Measurements from ENCODE around the gene PRKD1.
"Not testable (repeated sequence)": the region's sequence is repeated elsewhere in the genome, so short reads cannot be mapped to it uniquely, and the experiment has no call there.

Gene PRKD1

GRCh38 chr14:29856516-29856915 lies 71.1 kb downstream of the PRKD1 start:
- TF ChIP-seq CTCF (conservative IDR thresholded peaks at IDR 0.05; ENCODE audit: low read length), result no peak
- DNase-seq (ENCODE audit: low read depth), result no peak
- H3K4me3 ChIP-seq (ENCODE audit: low read length), result no peak overlapping the region

- H3K4me3 ChIP-seq (ENCODE audit: low read length); DNase-seq (ENCODE audit: low read depth): not testable (repeated sequence)
Observed at GRCh38 chr14:29853691-29854090, 74.0 kb downstream of the PRKD1 start.

- no peak overlapping the region for H3K4me3 ChIP-seq (ENCODE audit: low read length)
- no peak for TF ChIP-seq CTCF (conservative IDR thresholded peaks at IDR 0.05; ENCODE audit: low read length)
- DNase-seq (ENCODE audit: low read depth), result no peak
Observed at GRCh38 chr14:29853272-29853671, 74.4 kb downstream of the PRKD1 start.

- DNase-seq (ENCODE audit: low read depth), result peak; percentile 73
- TF ChIP-seq CTCF (conservative IDR thresholded peaks at IDR 0.05; ENCODE audit: low read length), result no peak
Observed at GRCh38 chr14:29851397-29851796, 76.2 kb downstream of the PRKD1 start.

GRCh38 chr14:29847056-29847380 lies 80.6 kb downstream of the PRKD1 start:
- no peak for TF ChIP-seq CTCF (conservative IDR thresholded peaks at IDR 0.05; ENCODE audit: low read length)
- no peak overlapping the region for H3K4me3 ChIP-seq (ENCODE audit: low read length)
- no peak for DNase-seq (ENCODE audit: low read depth)

More at GRCh38 chr14:29851397-29851796, 76.2 kb downstream of the PRKD1 start:
- H3K4me3 ChIP-seq (ENCODE audit: low read length), result no peak overlapping the region

GRCh38 chr14:29846339-29847055 lies 81.2 kb downstream of the PRKD1 start:
- no peak for DNase-seq (ENCODE audit: low read depth)
- TF ChIP-seq CTCF (conservative IDR thresholded peaks at IDR 0.05; ENCODE audit: low read length), result no peak
- H3K4me3 ChIP-seq (ENCODE audit: low read length), result no peak overlapping the region

- no peak for TF ChIP-seq CTCF (conservative IDR thresholded peaks at IDR 0.05; ENCODE audit: low read length)
Observed at GRCh38 chr14:29843981-29844380, 83.7 kb downstream of the PRKD1 start.

More at GRCh38 chr14:29843981-29844380, 83.7 kb downstream of the PRKD1 start:
- no peak for DNase-seq (ENCODE audit: low read depth)
- no peak overlapping the region for H3K4me3 ChIP-seq (ENCODE audit: low read length)
